Retinal pigment epithelial cell (primary cell): ENCODE results near the gene TEX22.

Experiments
- DNase-seq: peaks from one replicate; pipeline ENCODE4 v3.0.0-alpha.2; 2010; ENCODE audit warnings: low read depth
- H3K4me3 ChIP-seq: 2 replicates; pipeline ENCODE4 v1.5.1; 2011; ENCODE audit warnings: mild to moderate bottlenecking, low read length, control low read depth, moderate library complexity
- CTCF ChIP-seq: conservative IDR thresholded peaks from 2 replicates; pipeline ENCODE4 v1.5.1; 2011; ENCODE audit warnings: low read depth, low read length, control low read depth, inconsistent platforms

Gene TEX22

DNA sequence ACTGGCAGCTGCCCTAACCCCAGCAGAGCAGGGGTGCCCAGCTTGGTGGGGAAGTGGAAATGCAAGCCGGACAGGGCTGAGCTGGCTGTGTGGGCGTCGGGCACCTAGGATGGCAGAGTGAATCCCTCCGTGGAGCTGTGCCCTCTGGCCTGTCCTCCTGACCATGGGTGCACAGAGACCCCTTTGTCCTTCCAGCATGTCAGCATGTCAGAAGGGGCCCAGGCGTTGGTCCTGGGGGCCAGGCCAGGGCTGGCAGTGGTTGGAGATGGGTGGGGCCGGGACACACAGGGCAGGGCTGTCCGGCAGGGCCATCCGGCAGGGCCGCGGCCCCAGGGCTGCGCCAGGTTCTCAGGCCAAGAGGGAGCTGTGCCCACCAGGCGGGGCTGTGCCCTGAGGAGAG, 8.8 kb upstream of the TEX22 start:
- H3K4me3 ChIP-seq = no peak overlapping the region
- DNase-seq = no peak
- TF ChIP-seq CTCF = no peak

GRCh38 chr14:105389976-105390848, 8.1 kb upstream of the TEX22 start:
- TF ChIP-seq CTCF = no peak
- no peak overlapping the region for H3K4me3 ChIP-seq
- DNase-seq = no peak

DNA sequence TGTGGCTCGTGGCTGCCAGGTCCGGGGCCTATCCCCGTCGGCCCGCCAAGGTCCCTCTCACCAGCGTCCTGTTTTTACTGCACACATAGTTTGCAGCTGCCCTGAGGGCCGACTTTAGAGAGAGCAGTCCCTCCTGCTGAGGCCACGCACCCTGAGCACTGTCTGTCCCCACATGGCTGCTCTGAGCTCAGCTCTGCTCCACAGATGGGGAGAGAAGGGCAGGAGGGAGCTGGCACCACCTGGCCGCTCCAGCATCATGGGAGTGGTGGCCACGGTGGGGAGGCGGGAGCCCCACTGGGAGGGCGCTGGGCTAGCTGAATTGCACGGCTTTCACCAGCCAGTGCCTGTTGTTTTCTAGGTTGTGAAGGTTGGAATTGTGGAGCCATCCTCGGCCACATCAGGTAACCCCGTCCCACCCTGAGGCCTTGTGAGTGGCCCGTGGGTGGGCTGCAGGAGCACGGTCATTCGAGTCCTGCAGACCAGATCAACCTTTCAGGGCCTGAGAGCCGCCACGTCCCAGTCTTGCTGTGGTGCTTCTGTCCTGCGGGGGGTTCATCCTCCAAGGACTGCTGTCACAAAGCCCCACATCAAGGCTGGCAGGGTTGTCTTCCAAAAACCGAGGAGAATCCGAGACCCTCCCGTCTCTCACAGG, 7.4 kb upstream of the TEX22 start:
- H3K4me3 ChIP-seq = no peak overlapping the region
- TF ChIP-seq CTCF = no peak
- no peak for DNase-seq

DNA sequence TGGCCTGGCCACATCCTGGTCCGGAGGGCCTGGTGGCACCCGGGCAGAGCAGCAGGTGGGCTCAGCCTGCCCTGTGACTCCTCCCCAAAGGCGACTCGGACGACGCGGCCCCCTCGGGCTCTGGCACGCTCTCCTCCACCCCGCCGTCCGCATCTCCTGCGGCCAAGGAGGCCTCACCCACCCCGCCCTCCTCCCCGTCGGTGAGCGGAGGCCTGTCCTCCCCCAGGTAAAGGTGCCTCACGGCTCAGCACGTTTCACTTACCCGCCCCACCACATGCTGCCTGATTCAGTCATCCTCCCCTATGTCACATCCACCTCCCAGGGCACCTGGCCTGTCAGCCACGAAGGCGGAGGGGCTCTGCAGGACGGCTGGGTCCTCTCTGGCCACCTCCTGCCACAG, 6.8 kb upstream of the TEX22 start:
- no peak for TF ChIP-seq CTCF
- DNase-seq = no peak
- no peak overlapping the region for H3K4me3 ChIP-seq

GRCh38 chr14:105392131-105393090, 5.9 kb upstream of the TEX22 start:
- TF ChIP-seq CTCF = no peak
- no peak overlapping the region for H3K4me3 ChIP-seq
- no peak for DNase-seq

DNA sequence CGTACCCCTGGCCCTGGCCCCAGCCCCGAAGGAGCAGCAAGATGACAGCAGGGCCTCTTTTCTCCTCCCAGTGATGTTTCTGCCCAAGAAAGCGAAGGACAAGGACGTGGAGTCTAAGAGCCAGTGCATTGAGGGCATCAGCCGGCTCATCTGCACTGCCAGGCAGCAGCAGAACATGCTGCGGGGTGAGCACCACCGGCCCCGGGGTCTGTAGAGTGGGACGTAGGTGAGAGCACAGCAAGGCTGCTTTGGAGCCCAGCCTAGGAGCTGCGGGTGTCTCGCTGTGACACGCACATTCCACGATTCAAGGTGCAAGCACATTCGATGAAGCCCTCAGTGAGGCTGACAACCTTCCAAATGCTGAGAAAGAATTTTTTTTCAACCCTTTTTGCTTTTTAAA, 5.2 kb upstream of the TEX22 start:
- DNase-seq = no peak
- H3K4me3 ChIP-seq = no peak overlapping the region
- TF ChIP-seq CTCF = no peak
